ENCODE data around the gene NRXN3.

DNA sequence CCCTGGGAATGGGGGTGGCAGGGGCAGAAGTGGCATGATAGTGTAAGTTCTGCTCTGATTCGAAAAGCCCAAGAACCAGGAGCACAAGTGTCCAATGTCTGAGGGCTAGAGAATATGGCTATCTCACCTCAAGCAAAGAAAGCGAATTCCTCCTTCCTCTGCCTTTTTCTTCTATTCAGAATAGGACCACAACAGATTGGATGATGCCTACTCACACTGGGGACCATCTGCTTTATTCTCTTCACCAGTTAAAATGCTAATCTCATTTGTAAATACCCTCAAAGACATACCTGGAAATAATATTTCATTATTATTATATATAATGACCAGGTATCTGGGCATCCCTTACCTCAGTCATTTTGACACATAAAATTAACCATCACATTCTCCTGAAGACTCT is 808.7 kb downstream of the NRXN3 start:
- no peak for TF ChIP-seq YY1 (IDR thresholded peaks at IDR 0.05; ENCODE audit: extremely low read depth, insufficient replicate concordance, low read depth, low read length)
- no peak for TF ChIP-seq FOSL1 (IDR thresholded peaks at IDR 0.05; ENCODE audit: low read depth)
- no peak for TF ChIP-seq POLR2A (IDR thresholded peaks at IDR 0.05; ENCODE audit: borderline replicate concordance, extremely low read depth, insufficient read depth, insufficient read length)
- TF ChIP-seq, protein P1, sequence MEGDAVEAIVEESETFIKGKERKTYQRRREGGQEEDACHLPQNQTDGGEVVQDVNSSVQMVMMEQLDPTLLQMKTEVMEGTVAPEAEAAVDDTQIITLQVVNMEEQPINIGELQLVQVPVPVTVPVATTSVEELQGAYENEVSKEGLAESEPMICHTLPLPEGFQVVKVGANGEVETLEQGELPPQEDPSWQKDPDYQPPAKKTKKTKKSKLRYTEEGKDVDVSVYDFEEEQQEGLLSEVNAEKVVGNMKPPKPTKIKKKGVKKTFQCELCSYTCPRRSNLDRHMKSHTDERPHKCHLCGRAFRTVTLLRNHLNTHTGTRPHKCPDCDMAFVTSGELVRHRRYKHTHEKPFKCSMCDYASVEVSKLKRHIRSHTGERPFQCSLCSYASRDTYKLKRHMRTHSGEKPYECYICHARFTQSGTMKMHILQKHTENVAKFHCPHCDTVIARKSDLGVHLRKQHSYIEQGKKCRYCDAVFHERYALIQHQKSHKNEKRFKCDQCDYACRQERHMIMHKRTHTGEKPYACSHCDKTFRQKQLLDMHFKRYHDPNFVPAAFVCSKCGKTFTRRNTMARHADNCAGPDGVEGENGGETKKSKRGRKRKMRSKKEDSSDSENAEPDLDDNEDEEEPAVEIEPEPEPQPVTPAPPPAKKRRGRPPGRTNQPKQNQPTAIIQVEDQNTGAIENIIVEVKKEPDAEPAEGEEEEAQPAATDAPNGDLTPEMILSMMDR (IDR thresholded peaks at IDR 0.05 in 2 of 3, conservative IDR thresholded peaks at IDR 0.05 in 1 of 3; ENCODE audit: borderline replicate concordance in 1 of 3, insufficient read depth in 1 of 3, low read depth in 2 of 3, low read length in 2 of 3): no peak
- TF ChIP-seq, protein P2, sequence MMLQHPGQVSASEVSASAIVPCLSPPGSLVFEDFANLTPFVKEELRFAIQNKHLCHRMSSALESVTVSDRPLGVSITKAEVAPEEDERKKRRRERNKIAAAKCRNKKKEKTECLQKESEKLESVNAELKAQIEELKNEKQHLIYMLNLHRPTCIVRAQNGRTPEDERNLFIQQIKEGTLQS (IDR thresholded peaks at IDR 0.05): no peak
- TF ChIP-seq EZH2phosphoT487 (IDR thresholded peaks at IDR 0.05; ENCODE audit: borderline replicate concordance): no peak
- no peak for TF ChIP-seq POLR2AphosphoS5 (IDR thresholded peaks at IDR 0.05; ENCODE audit: low read depth, low read length)
- TF ChIP-seq CEBPB (IDR thresholded peaks at IDR 0.05; ENCODE audit: low read depth): no peak

Measured in HCT116 (cell line).